Endometrium (tissue), 2 donors: ENCODE measurements around the gene NDUFA12.
"Not testable (repeated sequence)": the region's sequence is repeated elsewhere in the genome, so short reads cannot be mapped to it uniquely, and the experiment has no call there.

Experiments
- FAIRE-seq: peaks from 2 replicates; lab custom pipeline; 2012; peaks lifted over from hg19 to GRCh38; lab: Jason Lieb, UNC
- donor health status: control.
- donor health status: control.

NDUFA12 gene

GRCh38 chr12:95003213-95003920, at the start of gene NDUFA12:
TSS of gene NDUFA12 (minus strand) at chr12:95003697. CDS start at chr12:95003680, 17 bp downstream.
- FAIRE-seq, result no peak

- FAIRE-seq, result no peak
These were observed 47.7 kb upstream of the NDUFA12 start for GRCh38 chr12:95051241-95051640.

- FAIRE-seq, result no peak
These were observed 34.4 kb upstream of the NDUFA12 start for GRCh38 chr12:95037906-95038305.

- no peak for FAIRE-seq
These were observed 31.3 kb upstream of the NDUFA12 start for GRCh38 chr12:95034750-95035149.

- no peak for FAIRE-seq
These were observed 19.0 kb upstream of the NDUFA12 start for GRCh38 chr12:95022477-95022876.

GRCh38 chr12:95017482-95017881, 14.0 kb upstream of the NDUFA12 start:
- FAIRE-seq, result no peak

- no peak for FAIRE-seq
These were observed 12.6 kb upstream of the NDUFA12 start for GRCh38 chr12:95016120-95016519.

GRCh38 chr12:95014554-95014953, 11.1 kb upstream of the NDUFA12 start:
- FAIRE-seq, result no peak

- no peak for FAIRE-seq
These were observed 2.7 kb upstream of the NDUFA12 start for GRCh38 chr12:95006206-95006605.

GRCh38 chr12:95004610-95005009, 1.1 kb upstream of the NDUFA12 start:
- no peak for FAIRE-seq

- FAIRE-seq, result no peak
These were observed 400 bp upstream of the NDUFA12 start for GRCh38 chr12:95003921-95004272.

GRCh38 chr12:95002754-95003153, 743 bp downstream of the NDUFA12 start:
- no peak for FAIRE-seq

- no peak for FAIRE-seq
These were observed 5.2 kb downstream of the NDUFA12 start for GRCh38 chr12:94998326-94998725.

GRCh38 chr12:94997726-94998125, 5.8 kb downstream of the NDUFA12 start:
- no peak for FAIRE-seq

- no peak for FAIRE-seq
These were observed 6.4 kb downstream of the NDUFA12 start for GRCh38 chr12:94997061-94997460.

- FAIRE-seq, result no peak
These were observed 9.2 kb downstream of the NDUFA12 start for GRCh38 chr12:94994312-94994711.

GRCh38 chr12:94993855-94994254, 9.6 kb downstream of the NDUFA12 start:
- FAIRE-seq, result not testable (repeated sequence)

GRCh38 chr12:94990222-94990621, 13.3 kb downstream of the NDUFA12 start:
- no peak for FAIRE-seq

GRCh38 chr12:94988471-94988870, 15.0 kb downstream of the NDUFA12 start:
- FAIRE-seq, result no peak

- no peak for FAIRE-seq
These were observed 15.7 kb downstream of the NDUFA12 start for GRCh38 chr12:94987801-94988200.

GRCh38 chr12:94987076-94987669, 16.3 kb downstream of the NDUFA12 start:
- FAIRE-seq, result no peak

GRCh38 chr12:94985099-94985498, 18.4 kb downstream of the NDUFA12 start:
- FAIRE-seq, result not testable (repeated sequence)

- FAIRE-seq, result no peak
These were observed 20.2 kb downstream of the NDUFA12 start for GRCh38 chr12:94983321-94983720.

GRCh38 chr12:94982456-94982855, 21.0 kb downstream of the NDUFA12 start:
- no peak for FAIRE-seq
